Liver (tissue), 3 donors: Measurements from ENCODE around the gene SEC14L6.

Experiments
- JUND ChIP-seq, 2 donors: IDR thresholded peaks; 2 replicates each; pipeline ENCODE4 v1.6.1; 2016; ENCODE audit warnings: antibody characterized with exemption in 2 of 2
- TF ChIP-seq, protein P1 (sequence below): fragments of 150-350 bp; IDR thresholded peaks from 2 replicates; pipeline ENCODE4 v1.5.1; 2017; ENCODE audit warnings: improper control_type of control experiment, low read depth, low read length; ENCODE audit not compliant: missing input control
- donor health status: healthy.
- donor health status: healthy.

DNA sequence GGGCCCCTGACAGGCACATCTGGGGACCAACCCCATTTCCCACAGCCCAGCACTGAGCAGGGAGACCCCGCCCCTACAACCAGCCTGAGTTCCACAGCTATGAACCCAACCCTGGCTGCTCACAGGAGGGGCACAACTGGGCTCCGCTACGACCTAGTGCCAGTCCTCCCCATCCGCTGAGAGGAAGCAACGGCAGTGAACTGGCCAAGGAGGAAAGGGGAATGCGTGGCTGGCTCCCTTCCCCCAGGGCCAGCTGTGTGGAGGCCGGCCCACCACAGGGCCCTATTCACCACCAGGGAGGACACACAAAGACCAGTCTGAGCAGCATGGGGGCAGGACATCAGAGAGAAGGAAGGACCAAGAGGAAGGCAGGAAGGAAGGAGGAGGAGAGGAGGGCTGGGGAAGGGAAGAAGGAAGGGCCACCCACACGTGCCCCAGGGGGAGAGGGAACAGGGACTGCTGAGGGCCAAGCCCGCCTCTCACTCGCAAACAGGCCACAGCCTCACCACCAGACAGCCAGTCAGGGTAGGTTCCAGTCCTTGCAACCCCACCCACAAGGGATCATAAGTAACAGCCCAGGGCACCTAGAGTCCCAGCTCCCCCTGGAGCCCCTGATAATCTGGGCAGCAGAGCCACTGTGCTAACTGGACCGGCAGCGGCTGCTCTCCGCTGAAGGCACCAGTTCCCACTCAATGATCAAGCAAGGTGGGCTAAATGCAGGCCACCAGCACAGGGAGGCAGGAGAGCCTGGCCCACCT lies 36.4 kb upstream of the SEC14L6 start:
- TF ChIP-seq, protein P1, sequence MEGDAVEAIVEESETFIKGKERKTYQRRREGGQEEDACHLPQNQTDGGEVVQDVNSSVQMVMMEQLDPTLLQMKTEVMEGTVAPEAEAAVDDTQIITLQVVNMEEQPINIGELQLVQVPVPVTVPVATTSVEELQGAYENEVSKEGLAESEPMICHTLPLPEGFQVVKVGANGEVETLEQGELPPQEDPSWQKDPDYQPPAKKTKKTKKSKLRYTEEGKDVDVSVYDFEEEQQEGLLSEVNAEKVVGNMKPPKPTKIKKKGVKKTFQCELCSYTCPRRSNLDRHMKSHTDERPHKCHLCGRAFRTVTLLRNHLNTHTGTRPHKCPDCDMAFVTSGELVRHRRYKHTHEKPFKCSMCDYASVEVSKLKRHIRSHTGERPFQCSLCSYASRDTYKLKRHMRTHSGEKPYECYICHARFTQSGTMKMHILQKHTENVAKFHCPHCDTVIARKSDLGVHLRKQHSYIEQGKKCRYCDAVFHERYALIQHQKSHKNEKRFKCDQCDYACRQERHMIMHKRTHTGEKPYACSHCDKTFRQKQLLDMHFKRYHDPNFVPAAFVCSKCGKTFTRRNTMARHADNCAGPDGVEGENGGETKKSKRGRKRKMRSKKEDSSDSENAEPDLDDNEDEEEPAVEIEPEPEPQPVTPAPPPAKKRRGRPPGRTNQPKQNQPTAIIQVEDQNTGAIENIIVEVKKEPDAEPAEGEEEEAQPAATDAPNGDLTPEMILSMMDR, result no peak
- no peak for TF ChIP-seq JUND (IDR thresholded peaks at IDR 0.05)
